ENCODE measurements around the gene MYH11.
"Not testable (repeated sequence)": the region's sequence is repeated elsewhere in the genome, so short reads cannot be mapped to it uniquely, and the experiment has no call there.

MYH11 gene

GRCh38 chr16:15707332-15707731 is 149.5 kb downstream of the MYH11 start:
- DNase-seq = no peak

- DNase-seq = no peak
Observed at GRCh38 chr16:15705064-15705565, 151.7 kb downstream of the MYH11 start.

GRCh38 chr16:15704545-15704987 is 152.3 kb downstream of the MYH11 start:
- peak; percentile 60 for DNase-seq

- peak; percentile 3 for DNase-seq
Observed at GRCh38 chr16:15703029-15703736, 153.6 kb downstream of the MYH11 start.

GRCh38 chr16:15701975-15702970 is 154.6 kb downstream of the MYH11 start:
- DNase-seq = peak; percentile 44

- no peak for DNase-seq
Observed at GRCh38 chr16:15701367-15701766, 155.5 kb downstream of the MYH11 start.

GRCh38 chr16:15699819-15700218 is 157.0 kb downstream of the MYH11 start:
- no peak for DNase-seq

- DNase-seq = no peak
Observed at GRCh38 chr16:15694499-15694898, 162.3 kb downstream of the MYH11 start.

GRCh38 chr16:15692508-15692907 is 164.3 kb downstream of the MYH11 start:
- DNase-seq = not testable (repeated sequence)

GRCh38 chr16:15691046-15691445 is 165.8 kb downstream of the MYH11 start:
- DNase-seq = no peak

GRCh38 chr16:15690296-15690695 is 166.5 kb downstream of the MYH11 start:
- peak; percentile 48 for DNase-seq

GRCh38 chr16:15689290-15689689 is 167.5 kb downstream of the MYH11 start:
- DNase-seq = no peak

GRCh38 chr16:15686287-15686686 is 170.5 kb downstream of the MYH11 start:
- no peak for DNase-seq

- DNase-seq = peak; percentile 60
Observed at GRCh38 chr16:15682105-15682570, 174.7 kb downstream of the MYH11 start.

- DNase-seq = no peak
Observed at GRCh38 chr16:15677447-15677846, 179.4 kb downstream of the MYH11 start.

- no peak for DNase-seq
Observed at GRCh38 chr16:15676506-15676905, 180.3 kb downstream of the MYH11 start.

GRCh38 chr16:15674571-15674970 is 182.3 kb downstream of the MYH11 start:
- no peak for DNase-seq

- DNase-seq = peak; percentile 96
Observed at GRCh38 chr16:15672514-15673167, 184.2 kb downstream of the MYH11 start.

- DNase-seq = not testable (repeated sequence)
Observed at GRCh38 chr16:15672127-15672513, 184.7 kb downstream of the MYH11 start.

- DNase-seq = no peak
Observed at GRCh38 chr16:15671530-15672117, 185.2 kb downstream of the MYH11 start.

- DNase-seq = no peak
Observed at GRCh38 chr16:15667091-15667742, 189.6 kb downstream of the MYH11 start.

GRCh38 chr16:15665107-15665506 is 191.7 kb downstream of the MYH11 start:
- no peak for DNase-seq
